Activated naive CD8-positive, alpha-beta T cell treated with anti-CD3 and anti-CD28 coated beads, Interleukin-2, amount 10 ng/mL, durations not matched to agents 7 days and 5 days (primary cell): Measurements from ENCODE around the gene PRPF19. TPM values are rescaled to one million over a fixed set of nuclear protein-coding genes. Genes with fewer than 3 reads are reported as not detected.
A peak's percentile ranks its signal among the peaks of the same experiment; 100 is the strongest.

ENCODE experiments used
- ATAC-seq: fragments of 150-1000 bp; cut with Tn5 transposase; one replicate; pipeline ENCODE4 v1.10.0; 2021; ENCODE audit warnings: low read depth, moderate library complexity
- POLR2A ChIA-PET: fragments of 350-600 bp; sonication (Branson Sonifier 250); formaldehyde crosslinking; loops from one replicate; lab custom pipeline; 2021; ENCODE audit warnings: antibody characterized with exemption; lab: Charles Lee
- DNase-seq: peaks from one replicate; pipeline ENCODE4 v3.0.0; 2021
- H3K27ac Mint-ChIP-seq: one replicate; pipeline ENCODE4 v1.8.0; 2022; ENCODE audit warnings: mild to moderate bottlenecking, mixed read lengths
- H3K27me3 Mint-ChIP-seq: one replicate; pipeline ENCODE4 v1.8.0; 2022; ENCODE audit warnings: mild to moderate bottlenecking, moderate library complexity, mixed read lengths
- H3K36me3 Mint-ChIP-seq: one replicate; pipeline ENCODE4 v1.8.0; 2021; ENCODE audit warnings: mild to moderate bottlenecking, mixed read lengths
- H3K4me1 Mint-ChIP-seq: one replicate; pipeline ENCODE4 v1.8.0; 2021; ENCODE audit warnings: mixed read lengths
- H3K4me3 Mint-ChIP-seq: one replicate; pipeline ENCODE4 v1.8.0; 2022; ENCODE audit warnings: mild to moderate bottlenecking, moderate library complexity, mixed read lengths
- H3K9me3 Mint-ChIP-seq: one replicate; pipeline ENCODE4 v1.8.0; 2021; ENCODE audit warnings: mixed read lengths
- total RNA-seq, 2 experiments: library from RNA; stranded (reverse); gene quantifications; one replicate each; pipeline ENCODE4 v1.2.3, GENCODE V29; 2021

Gene PRPF19
- total RNA-seq, 2 experiments from 2014 or later = 97.7 to 103 TPM

DNA sequence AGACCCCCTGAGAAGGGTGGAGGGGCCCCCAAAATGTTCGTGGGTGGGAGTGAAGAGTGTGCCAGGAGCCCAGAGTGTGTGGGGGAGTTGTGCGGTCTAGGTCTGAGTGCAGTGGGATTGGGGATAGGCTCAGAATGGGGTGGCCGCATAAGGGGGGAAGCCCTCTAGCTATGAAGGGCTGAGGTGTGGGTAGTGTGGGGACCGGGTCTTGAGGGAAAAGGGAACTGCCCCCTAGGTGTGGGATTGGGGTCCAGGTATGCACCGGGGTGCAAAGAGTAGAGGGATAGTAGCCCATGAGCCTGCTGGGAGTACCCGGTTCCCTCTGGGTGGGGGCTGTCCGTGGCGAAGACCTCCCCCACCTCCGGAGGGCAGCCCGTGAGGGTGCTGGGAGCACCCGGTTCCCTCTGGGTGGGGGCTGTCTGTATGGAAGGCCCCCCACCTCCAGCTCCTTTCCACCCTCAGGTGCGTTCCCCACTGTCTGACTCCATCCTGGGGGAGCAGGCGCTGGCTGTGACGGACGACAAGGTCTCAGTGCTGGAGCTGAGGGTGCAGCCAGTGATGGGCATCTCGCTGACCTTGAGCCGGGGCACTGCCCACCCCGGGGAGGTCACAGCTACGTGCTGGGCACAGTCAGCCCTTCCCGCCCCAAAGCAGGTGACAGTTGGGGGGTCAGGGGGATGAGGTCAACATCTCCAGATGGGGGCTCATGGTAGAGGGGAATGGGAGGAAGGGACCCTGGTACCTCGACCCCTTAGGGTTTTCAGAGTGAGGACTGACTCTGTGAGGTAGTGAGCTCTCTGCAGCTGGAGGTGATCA lies 28.6 kb upstream of the PRPF19 start:
- ATAC-seq = no peak

DNA sequence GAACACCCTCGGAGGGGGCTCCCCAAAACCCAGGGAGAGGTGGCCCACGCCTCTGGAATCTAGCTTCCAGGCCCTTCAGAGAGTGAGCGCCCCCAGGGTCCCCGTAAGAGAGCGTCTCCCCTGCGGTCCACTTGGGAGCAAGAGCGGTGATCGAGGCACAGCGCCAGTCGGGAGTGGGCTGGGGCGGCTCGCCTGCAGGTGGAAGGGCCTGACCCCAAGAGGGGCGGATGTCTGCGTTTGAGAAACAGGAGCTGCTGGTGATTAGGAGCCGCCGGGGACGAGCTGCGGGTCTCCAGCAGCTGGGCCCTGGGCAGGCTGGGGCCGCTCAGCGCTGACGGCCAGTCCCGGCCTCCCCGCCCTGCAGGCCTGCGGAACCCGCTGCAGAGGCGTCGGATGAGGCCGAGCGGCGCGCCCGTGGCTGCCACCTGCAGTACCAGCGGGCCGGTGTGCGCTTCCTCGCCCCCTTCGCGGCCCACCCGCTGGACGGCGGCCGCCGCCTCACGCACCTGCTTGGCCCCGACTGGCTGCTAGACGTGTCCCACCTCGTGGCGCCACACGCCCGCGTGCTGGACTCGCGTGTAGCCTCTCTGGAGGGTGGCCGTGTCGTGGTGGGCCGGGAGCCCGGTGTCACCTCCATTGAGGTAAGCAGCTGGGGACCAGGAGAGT lies 27.9 kb upstream of the PRPF19 start:
- H3K4me3 Mint-ChIP-seq = no peak overlapping the region
- no peaks in the 10 kb centered on the region for H3K9me3 Mint-ChIP-seq
- DNase-seq (no peak), ATAC-seq (no peak)
- H3K36me3 Mint-ChIP-seq = no peaks in the 10 kb centered on the region
- H3K4me1 Mint-ChIP-seq = no peaks in the 10 kb centered on the region
- no peak overlapping the region for H3K27ac Mint-ChIP-seq
- peaks cover 7% of the 10 kb centered on the region for H3K27me3 Mint-ChIP-seq
- POLR2A ChIA-PET = interaction anchor here (1.3 kb wide), 1 partner anchor 19 kb away, joined by 3 read pairs; no protein-coding TSS in a partner anchor

More for the DNA sequence above, 28.6 kb upstream of the PRPF19 start:
- Mint-ChIP-seq H3K27ac (no peak overlapping the region), H3K4me3 (no peak overlapping the region), H3K36me3 (no peaks in the 10 kb centered on the region), H3K27me3 (peaks cover 7% of the 10 kb centered on the region), H3K4me1 (no peaks in the 10 kb centered on the region), H3K9me3 (no peaks in the 10 kb centered on the region)
- POLR2A ChIA-PET = interaction anchor here (1.3 kb wide), 1 partner anchor 19 kb away, joined by 3 read pairs; no protein-coding TSS in a partner anchor
- DNase-seq = no peak

DNA sequence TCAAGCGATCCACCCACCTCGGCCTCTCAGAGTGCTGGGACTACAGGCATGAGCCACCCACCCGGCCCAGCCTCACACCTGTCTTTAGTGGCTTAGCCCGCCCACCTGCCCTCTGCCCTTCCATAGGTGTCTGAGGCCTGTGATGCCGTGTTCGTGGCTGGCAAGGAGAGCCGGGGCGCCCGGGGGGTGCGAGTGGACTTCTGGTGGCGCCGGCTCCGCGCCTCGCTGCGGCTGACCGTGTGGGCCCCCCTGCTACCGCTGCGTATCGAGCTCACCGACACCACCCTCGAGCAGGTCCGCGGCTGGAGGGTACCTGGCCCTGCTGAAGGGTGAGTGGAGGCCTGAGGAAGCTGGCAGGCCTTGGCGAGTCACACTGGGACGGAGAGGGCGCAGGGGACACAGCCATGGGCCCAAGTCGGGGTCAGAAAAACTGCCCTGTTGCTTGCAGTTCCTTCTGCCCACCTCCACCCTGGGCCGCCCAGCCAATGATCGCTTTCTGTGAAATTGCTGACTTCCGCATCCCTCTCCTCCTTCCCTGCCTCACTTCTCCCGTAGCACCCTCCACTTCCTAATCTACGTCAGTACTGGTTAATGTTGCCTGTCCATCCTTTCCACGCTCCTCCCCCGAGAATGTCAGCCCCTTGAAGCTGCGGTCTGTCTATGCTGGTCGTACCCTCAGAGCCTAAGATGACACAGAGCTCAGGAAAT lies 27.2 kb upstream of the PRPF19 start:
- POLR2A ChIA-PET = no interaction called here
- H3K27me3 Mint-ChIP-seq = peaks cover 7% of the 10 kb centered on the region
- H3K27ac Mint-ChIP-seq = no peak overlapping the region
- H3K4me3 Mint-ChIP-seq = no peak overlapping the region
- no peaks in the 10 kb centered on the region for H3K9me3 Mint-ChIP-seq
- no peak for DNase-seq
- H3K4me1 Mint-ChIP-seq = no peaks in the 10 kb centered on the region
- no peaks in the 10 kb centered on the region for H3K36me3 Mint-ChIP-seq
- ATAC-seq = no peak

DNA sequence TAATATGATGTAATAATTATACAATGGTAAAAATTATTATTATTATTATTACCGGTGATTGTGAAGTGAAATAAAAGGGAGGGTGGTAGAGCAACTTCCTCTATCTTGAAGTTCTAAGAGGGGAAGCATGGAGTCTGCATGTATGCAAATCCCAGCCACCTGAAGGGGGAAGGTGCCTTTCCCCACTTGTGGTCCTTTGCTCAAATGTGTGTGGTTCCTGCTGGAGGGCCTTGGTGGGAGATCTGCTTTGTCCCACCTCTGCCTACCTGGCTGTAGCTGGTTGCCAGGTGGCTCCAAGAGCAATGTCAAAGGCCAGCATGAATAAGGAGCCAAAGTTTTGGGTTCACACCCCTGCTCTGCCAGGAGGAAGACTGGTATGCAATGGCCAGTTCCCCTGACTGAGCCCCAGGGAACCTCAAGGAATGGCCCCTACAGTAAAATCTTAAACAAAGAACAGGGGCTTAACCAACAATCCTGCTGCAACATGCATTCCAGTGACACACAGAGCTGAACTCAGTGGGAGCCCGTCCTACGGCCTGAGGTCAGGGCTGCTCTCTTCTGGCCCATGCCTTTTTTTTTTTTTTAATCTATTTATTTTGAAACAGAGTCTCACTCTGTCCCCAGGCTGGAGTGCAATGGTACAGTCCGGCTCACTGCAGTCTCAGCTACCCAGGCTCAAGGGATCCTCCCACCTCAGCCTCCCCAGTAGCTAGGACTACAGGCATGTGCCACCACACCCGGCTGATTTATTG lies 26.4 kb upstream of the PRPF19 start:
- H3K4me1 Mint-ChIP-seq = no peaks in the 10 kb centered on the region
- H3K27me3 Mint-ChIP-seq = peaks cover 7% of the 10 kb centered on the region
- no peaks in the 10 kb centered on the region for H3K36me3 Mint-ChIP-seq
- no peak overlapping the region for H3K27ac Mint-ChIP-seq
- no peaks in the 10 kb centered on the region for H3K9me3 Mint-ChIP-seq
- POLR2A ChIA-PET = no interaction called here
- DNase-seq (no peak), ATAC-seq (no peak)
- no peak overlapping the region for H3K4me3 Mint-ChIP-seq

DNA sequence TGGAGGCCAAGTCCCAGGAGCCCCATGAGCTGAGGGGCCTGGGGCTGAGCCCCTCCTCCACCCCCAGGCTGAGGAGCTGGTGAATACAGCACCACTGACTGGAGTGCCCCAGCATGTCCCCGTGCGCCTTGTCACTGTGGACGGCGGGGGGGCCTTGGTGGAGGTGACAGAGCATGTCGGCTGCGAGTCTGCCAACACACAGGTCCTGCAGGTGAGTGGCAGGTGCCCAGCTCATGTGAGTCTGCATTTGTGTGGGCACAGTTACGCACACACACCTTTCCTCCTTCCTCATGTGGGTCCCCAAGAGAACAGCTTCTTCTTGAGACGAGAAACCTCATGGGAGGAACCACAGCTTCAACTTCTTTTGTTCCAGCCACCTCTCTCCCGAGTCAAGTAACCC lies 25.5 kb upstream of the PRPF19 start:
- peaks cover 10% of the 10 kb centered on the region for H3K27me3 Mint-ChIP-seq
- POLR2A ChIA-PET = no interaction called here

DNA sequence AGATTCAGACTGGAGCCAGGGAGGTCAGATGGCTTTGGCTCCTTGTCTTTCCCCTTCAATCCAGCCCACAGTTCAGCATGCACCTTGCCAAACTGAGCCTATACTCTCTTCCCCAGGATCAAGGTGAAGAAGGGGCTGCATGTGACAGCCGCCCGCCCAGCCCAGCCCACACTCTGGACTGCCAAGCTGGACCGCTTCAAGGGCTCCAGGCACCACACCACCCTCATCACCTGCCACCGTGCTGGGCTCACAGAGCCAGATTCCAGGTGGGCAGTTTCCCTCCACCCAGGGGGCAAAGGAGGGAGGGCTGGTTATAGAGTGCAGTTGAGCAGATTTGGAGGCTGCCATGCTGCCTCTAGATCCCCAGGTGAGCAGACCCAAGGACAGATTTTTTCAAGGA lies 24.0 kb upstream of the PRPF19 start:
- H3K27ac Mint-ChIP-seq = no peak overlapping the region
- DNase-seq = no peak
- POLR2A ChIA-PET = no interaction called here
- H3K4me1 Mint-ChIP-seq = peaks cover under 1% of the 10 kb centered on the region
- no peaks in the 10 kb centered on the region for H3K36me3 Mint-ChIP-seq
- H3K9me3 Mint-ChIP-seq = no peaks in the 10 kb centered on the region
- H3K4me3 Mint-ChIP-seq = no peak overlapping the region
- ATAC-seq = no peak
- H3K27me3 Mint-ChIP-seq = peaks cover 24% of the 10 kb centered on the region

More for the DNA sequence above, 25.5 kb upstream of the PRPF19 start:
- Mint-ChIP-seq H3K4me3 (no peak overlapping the region), H3K27ac (no peak overlapping the region), H3K4me1 (no peaks in the 10 kb centered on the region), H3K9me3 (no peaks in the 10 kb centered on the region), H3K36me3 (no peaks in the 10 kb centered on the region)
- no peak for ATAC-seq
- no peak for DNase-seq

DNA sequence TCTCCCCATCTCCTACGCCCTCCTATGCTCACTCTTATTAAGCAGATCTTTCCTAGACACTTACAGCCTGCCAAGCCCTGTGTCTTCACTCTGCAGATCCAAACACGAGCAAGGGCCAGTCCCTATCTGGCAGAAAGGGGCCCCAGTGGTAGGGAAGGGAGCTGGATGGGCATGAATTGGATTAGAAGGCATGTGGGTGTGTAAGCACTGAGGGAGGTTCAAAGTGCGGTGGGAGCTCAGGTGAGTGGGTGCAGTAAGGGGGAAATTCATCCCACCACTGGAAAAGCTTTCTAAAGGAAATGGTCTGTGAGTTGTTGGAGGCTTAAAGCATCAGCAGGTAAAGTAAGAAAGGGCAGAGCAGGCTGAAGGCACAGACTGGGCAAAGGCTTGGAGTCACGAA lies 23.4 kb upstream of the PRPF19 start:
- no peak overlapping the region for H3K27ac Mint-ChIP-seq
- H3K36me3 Mint-ChIP-seq = no peaks in the 10 kb centered on the region
- ATAC-seq = no peak
- H3K27me3 Mint-ChIP-seq = peaks cover 30% of the 10 kb centered on the region
- POLR2A ChIA-PET = no interaction called here
- no peaks in the 10 kb centered on the region for H3K9me3 Mint-ChIP-seq
- peaks cover 4% of the 10 kb centered on the region for H3K4me1 Mint-ChIP-seq
- no peak overlapping the region for H3K4me3 Mint-ChIP-seq
- no peak for DNase-seq

DNA sequence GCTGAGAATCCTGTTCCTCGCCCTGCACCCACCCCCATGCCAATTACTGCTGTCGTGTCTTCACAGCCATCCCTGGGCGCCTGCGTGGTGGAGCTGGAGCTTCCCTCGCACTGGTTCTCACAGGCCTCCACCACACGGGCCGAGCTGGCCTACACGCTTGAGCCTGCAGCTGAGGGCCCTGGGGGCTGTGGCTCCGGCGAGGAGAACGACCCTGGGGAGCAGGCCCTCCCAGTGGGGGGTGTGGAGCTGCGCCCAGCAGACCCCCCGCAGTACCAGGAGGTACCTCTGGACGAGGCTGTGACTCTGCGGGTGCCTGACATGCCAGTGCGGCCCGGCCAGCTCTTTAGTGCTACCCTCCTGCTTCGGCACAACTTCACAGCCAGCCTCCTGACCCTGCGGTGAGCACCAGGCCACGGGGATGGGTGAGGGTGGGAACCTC lies 22.2 kb upstream of the PRPF19 start:
- Mint-ChIP-seq H3K9me3 (no peaks in the 10 kb centered on the region), H3K36me3 (no peaks in the 10 kb centered on the region), H3K27ac (no peak overlapping the region), H3K4me3 (no peak overlapping the region), H3K4me1 (peaks cover 6% of the 10 kb centered on the region), H3K27me3 (peaks cover 30% of the 10 kb centered on the region)
- peak; percentile 25 for DNase-seq
- POLR2A ChIA-PET = interaction anchor here (1.5 kb wide), 1 partner anchor 9 kb away, joined by 3 read pairs; no protein-coding TSS in a partner anchor
- no peak for ATAC-seq

DNA sequence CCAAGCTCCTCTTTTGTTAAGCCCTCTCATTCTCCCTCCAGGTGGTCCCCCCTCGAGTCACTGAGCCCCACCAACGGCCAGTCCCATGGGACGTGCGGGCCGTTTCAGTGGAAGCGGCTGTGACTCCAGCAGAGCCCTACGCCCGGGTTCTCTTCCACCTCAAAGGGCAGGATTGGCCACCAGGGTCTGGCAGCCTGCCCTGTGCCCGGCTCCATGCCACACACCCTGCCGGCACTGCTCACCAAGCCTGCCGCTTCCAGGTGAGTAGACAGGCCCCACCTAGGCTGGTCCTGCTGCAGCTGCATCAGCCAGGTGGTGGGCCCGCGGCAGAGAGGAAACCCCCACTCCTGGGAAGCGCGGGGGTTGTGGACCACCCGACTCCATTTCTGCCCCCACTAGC lies 21.2 kb upstream of the PRPF19 start:
- Mint-ChIP-seq H3K4me3 (no peak overlapping the region), H3K27me3 (peaks cover 27% of the 10 kb centered on the region), H3K36me3 (peaks cover 2% of the 10 kb centered on the region), H3K27ac (no peak overlapping the region), H3K4me1 (peaks cover 6% of the 10 kb centered on the region), H3K9me3 (no peaks in the 10 kb centered on the region)
- DNase-seq (no peak), ATAC-seq (no peak)
- POLR2A ChIA-PET = interaction anchor here (1.5 kb wide), 1 partner anchor 8 kb away, joined by 3 read pairs; no protein-coding TSS in a partner anchor

DNA sequence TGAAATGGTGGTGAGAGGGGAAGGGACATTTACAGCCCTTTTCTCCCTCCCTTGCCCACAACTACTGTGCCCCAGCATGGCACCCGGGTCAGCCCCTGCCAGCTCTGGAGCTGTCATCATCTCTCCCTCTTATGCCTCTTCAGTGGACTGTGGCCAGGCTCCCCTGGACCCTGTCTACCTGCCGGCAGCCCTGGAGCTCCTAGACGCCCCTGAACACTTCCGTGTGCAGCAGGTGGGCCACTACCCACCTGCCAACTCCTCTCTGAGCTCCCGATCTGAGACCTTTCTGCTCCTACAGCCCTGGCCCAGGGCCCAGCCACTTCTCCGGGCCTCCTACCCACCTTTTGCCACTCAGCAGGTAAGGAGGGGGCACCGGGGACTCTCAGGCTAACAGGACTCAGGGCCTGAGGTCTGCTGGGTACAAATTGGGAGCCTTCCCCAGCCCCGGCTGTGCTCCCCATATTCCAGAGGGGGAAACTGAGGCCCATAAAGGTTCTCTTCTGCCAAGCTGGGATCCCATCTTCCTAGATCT lies 20.7 kb upstream of the PRPF19 start:
- POLR2A ChIA-PET = interaction anchor here (1.5 kb wide), 1 partner anchor 7 kb away, joined by 3 read pairs; no protein-coding TSS in a partner anchor
- Mint-ChIP-seq H3K36me3 (peaks cover 6% of the 10 kb centered on the region), H3K9me3 (no peaks in the 10 kb centered on the region), H3K4me3 (no peak overlapping the region), H3K4me1 (peaks cover 6% of the 10 kb centered on the region), H3K27me3 (peaks cover 26% of the 10 kb centered on the region), H3K27ac (no peak overlapping the region)
- DNase-seq (no peak), ATAC-seq (no peak)

DNA sequence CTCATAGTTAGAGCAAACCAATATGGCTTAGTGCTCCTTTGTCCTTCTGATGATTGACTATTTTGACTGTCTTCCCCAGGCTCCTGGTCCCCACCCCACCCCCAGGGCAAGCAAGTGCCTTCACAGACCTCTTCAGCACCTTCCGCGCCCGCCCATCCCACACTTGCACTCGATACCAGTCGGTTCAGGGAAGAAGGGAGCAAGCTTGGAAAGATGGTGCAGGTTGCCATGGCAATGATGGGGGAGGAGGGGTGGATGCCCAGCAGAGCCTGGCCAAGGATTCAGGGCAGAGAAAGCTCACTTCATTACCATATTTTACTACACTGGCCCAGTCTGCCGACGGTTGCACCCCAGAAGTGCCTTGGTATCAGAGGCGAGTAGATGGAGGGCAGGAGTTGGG lies 20.1 kb upstream of the PRPF19 start:
- peaks cover 8% of the 10 kb centered on the region for H3K36me3 Mint-ChIP-seq
- H3K27ac Mint-ChIP-seq = no peak overlapping the region
- peaks cover 25% of the 10 kb centered on the region for H3K27me3 Mint-ChIP-seq
- H3K9me3 Mint-ChIP-seq = no peaks in the 10 kb centered on the region
- peaks cover 6% of the 10 kb centered on the region for H3K4me1 Mint-ChIP-seq
- no peak for ATAC-seq
- no peak overlapping the region for H3K4me3 Mint-ChIP-seq
- POLR2A ChIA-PET = no interaction called here
- no peak for DNase-seq

DNA sequence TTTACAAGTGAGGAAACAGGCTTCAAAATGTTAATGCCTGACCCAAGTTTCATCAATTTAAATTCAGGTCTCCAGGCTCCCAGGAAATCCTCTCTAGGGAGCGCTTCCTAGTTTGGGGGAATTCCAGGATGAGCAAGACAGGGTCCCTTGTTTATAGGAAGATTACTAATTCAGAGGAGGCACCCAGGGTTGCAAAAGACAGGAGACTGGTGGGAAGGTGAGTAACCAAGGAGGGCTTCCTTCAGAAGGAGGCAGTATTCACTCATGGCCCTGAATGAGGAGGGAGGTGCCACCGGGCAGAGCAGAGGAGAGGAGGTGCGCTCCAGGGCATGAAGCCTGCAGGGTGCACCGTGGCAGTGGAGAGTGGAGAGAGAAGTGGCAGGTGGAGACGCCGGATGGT lies 19.5 kb upstream of the PRPF19 start:
- H3K4me3 Mint-ChIP-seq = no peak overlapping the region
- peaks cover 9% of the 10 kb centered on the region for H3K36me3 Mint-ChIP-seq
- peaks cover 6% of the 10 kb centered on the region for H3K4me1 Mint-ChIP-seq
- no peak overlapping the region for H3K27ac Mint-ChIP-seq
- ATAC-seq = no peak
- no peak for DNase-seq
- H3K27me3 Mint-ChIP-seq = peaks cover 24% of the 10 kb centered on the region
- no peaks in the 10 kb centered on the region for H3K9me3 Mint-ChIP-seq
- POLR2A ChIA-PET = no interaction called here
